Central memory CD8-positive, alpha-beta T cell (primary cell): ENCODE results near the gene CXCL12.

Experiments
- ATAC-seq: fragments of 150-1000 bp; cut with Tn5 transposase; replicated peaks from 2 replicates; pipeline ENCODE4 v1.10.0; 2022; ENCODE audit warnings: mild to moderate bottlenecking, moderate FRiP score, moderate number of reproducible peaks; ENCODE audit not compliant: poor library complexity, severe bottlenecking; ENCODE audit errors: extremely low read depth
- DNase-seq, 2 donors: peaks; one replicate each; pipeline ENCODE4 v3.0.0; 2021; ENCODE audit warnings: low spot score in 2 of 2
- H3K27ac Mint-ChIP-seq: one replicate; pipeline ENCODE4 v1.8.0; 2022; ENCODE audit warnings: low read depth, mild to moderate bottlenecking, moderate library complexity, mixed read lengths
- H3K27me3 Mint-ChIP-seq: one replicate; pipeline ENCODE4 v1.8.0; 2022; ENCODE audit warnings: mixed read lengths
- H3K36me3 Mint-ChIP-seq: one replicate; pipeline ENCODE4 v1.8.0; 2022; ENCODE audit warnings: mild to moderate bottlenecking, moderate library complexity, mixed read lengths; ENCODE audit not compliant: insufficient read depth
- H3K4me1 Mint-ChIP-seq: one replicate; pipeline ENCODE4 v1.8.0; 2022; ENCODE audit warnings: mixed read lengths
- H3K4me3 Mint-ChIP-seq: one replicate; pipeline ENCODE4 v1.8.0; 2022; ENCODE audit warnings: mild to moderate bottlenecking, moderate library complexity, mixed read lengths
- H3K9me3 Mint-ChIP-seq: one replicate; pipeline ENCODE4 v1.8.0; 2022; ENCODE audit warnings: mixed read lengths

CXCL12 gene

DNA sequence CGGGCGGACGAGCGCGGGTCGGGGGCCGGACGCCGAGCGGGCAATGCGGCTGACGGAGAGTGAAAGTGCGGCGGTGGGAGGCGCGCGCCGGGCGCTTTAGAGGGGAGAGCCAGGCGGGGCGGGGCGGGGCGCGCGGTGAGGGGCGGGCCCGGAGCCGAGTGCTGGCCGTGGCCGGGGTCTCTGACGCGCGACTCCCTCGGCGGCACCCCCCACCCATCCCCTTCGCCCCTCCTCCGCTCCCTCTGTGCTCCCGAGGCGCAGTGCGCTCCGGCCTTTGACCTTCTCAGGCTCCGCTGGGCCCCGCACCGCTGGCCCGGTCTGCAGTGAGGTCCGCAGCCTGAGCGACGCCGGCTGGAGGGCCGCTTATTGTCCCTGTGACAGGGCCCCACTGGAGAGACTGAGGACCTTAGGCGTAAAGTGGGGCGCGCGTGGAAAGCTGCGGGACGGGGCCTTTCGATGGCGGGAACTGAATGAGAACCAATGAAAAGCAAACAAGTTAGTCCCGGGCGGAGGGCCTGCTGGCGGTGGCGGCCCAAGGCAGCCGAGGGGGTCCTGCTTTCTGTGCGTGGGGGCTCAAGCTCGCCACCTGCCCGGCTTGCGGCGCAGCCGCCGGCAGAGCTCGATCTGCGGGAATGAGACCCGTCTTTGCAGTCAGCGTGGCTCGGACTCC lies at the start of gene CXCL12:
Gene CXCL12, minus strand, starts transcription at position 72 of the 670 bp plus-strand sequence. CDS start 92 bp downstream, outside the sequence.
- DNase-seq (no peak), ATAC-seq (no peak)
- peaks cover 46% of the 10 kb centered on the region for H3K27me3 Mint-ChIP-seq
- H3K27ac Mint-ChIP-seq = no peak within 1 kb of the TSS
- peaks cover 2% of the 10 kb centered on the region for H3K36me3 Mint-ChIP-seq
- no peaks in the 10 kb centered on the region for H3K9me3 Mint-ChIP-seq
- no peak within 1 kb of the TSS for H3K4me3 Mint-ChIP-seq
- H3K4me1 Mint-ChIP-seq = peaks cover 5% of the 10 kb centered on the region

DNA sequence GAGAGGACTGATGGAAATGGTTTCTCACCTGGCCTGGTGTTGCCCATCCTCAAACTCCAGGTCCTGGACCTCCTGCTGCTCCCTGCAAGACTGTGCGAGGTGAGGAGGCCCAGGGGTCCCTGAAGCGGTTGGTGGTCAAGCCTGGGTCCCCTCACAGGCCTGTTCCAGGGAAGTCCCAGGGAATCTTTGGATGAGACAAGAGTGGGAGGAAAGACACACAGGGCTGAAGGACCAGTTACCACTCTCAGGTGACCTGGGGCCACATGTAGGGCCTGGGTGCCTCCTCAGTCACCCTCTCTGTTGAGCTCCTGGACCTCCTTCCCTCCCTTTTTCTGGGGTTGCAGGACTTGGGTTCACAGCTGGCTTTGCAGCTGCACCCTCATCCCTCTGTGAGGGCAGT lies 42.6 kb upstream of the CXCL12 start:
- Mint-ChIP-seq H3K27ac (no peak overlapping the region), H3K4me3 (no peak overlapping the region), H3K27me3 (no peaks in the 10 kb centered on the region), H3K4me1 (no peaks in the 10 kb centered on the region), H3K36me3 (no peaks in the 10 kb centered on the region), H3K9me3 (no peaks in the 10 kb centered on the region)
- DNase-seq (no peak), ATAC-seq (no peak)

GRCh38 chr10:44427037-44427436 lies 42.1 kb upstream of the CXCL12 start:
- no peaks in the 10 kb centered on the region for H3K4me1 Mint-ChIP-seq
- DNase-seq (no peak), ATAC-seq (no peak)
- H3K27ac Mint-ChIP-seq = no peak overlapping the region
- no peaks in the 10 kb centered on the region for H3K36me3 Mint-ChIP-seq
- no peaks in the 10 kb centered on the region for H3K9me3 Mint-ChIP-seq
- no peaks in the 10 kb centered on the region for H3K27me3 Mint-ChIP-seq
- no peak overlapping the region for H3K4me3 Mint-ChIP-seq

- Mint-ChIP-seq H3K27me3 (no peaks in the 10 kb centered on the region), H3K9me3 (no peaks in the 10 kb centered on the region)
Measured at GRCh38 chr10:44426247-44427034, 41.5 kb upstream of the CXCL12 start.

DNA sequence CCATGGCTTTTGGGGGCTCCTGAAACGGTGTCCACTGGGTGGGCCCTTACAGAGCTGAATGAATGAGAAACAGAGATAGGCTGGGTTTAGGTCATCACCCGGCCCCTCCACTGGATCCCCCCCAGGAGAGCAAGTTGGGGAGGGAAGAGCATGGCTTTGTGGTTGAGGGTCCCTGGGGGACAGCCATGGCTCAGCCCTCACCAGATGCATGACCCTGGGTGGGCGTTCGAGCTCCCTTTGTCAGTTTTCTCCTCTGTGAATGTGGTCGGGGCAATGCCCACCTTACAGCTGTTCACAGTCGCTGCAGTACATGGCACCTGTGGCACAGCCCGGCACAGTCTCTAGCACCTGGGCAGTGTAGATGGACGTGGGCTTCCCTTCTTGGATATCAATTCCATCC lies 40.6 kb upstream of the CXCL12 start:
- no peaks in the 10 kb centered on the region for H3K4me1 Mint-ChIP-seq
- ATAC-seq = no peak
- no peak overlapping the region for H3K4me3 Mint-ChIP-seq
- H3K36me3 Mint-ChIP-seq = no peaks in the 10 kb centered on the region
- H3K27ac Mint-ChIP-seq = no peak overlapping the region
- H3K9me3 Mint-ChIP-seq = no peaks in the 10 kb centered on the region
- no peak for DNase-seq
- no peaks in the 10 kb centered on the region for H3K27me3 Mint-ChIP-seq

More at GRCh38 chr10:44426247-44427034, 41.5 kb upstream of the CXCL12 start:
- Mint-ChIP-seq H3K36me3 (no peaks in the 10 kb centered on the region), H3K4me1 (no peaks in the 10 kb centered on the region), H3K4me3 (no peak overlapping the region), H3K27ac (no peak overlapping the region)
- DNase-seq = no peak
- no peak for ATAC-seq

- H3K27me3 Mint-ChIP-seq = no peaks in the 10 kb centered on the region
- H3K9me3 Mint-ChIP-seq = no peaks in the 10 kb centered on the region
- no peak for DNase-seq
- no peaks in the 10 kb centered on the region for H3K36me3 Mint-ChIP-seq
- ATAC-seq = no peak
- no peaks in the 10 kb centered on the region for H3K4me1 Mint-ChIP-seq
- H3K27ac Mint-ChIP-seq = no peak overlapping the region
- H3K4me3 Mint-ChIP-seq = no peak overlapping the region
Measured at GRCh38 chr10:44424957-44425356, 40.1 kb upstream of the CXCL12 start.

DNA sequence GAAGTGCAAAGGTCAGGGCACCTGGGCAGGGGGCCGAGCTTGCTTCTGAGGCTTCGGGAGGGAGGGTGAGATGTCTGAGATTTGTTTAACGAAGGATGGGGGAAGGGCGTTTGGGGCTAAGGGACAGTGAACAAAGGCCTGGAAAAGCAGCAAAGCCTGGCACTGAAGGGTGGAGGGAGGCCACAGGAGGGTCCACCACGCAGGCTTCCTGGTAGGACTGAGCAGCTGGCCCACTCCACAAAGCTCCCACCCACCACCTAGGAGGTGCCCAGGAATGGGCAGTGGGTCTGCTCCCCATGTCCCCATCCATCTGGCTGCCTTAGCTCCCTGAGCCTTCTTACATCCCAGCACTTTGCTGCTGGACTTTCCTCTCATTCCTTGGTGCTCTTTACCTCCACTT lies 39.4 kb upstream of the CXCL12 start:
- Mint-ChIP-seq H3K9me3 (no peaks in the 10 kb centered on the region), H3K27me3 (no peaks in the 10 kb centered on the region), H3K36me3 (no peaks in the 10 kb centered on the region), H3K27ac (no peak overlapping the region), H3K4me1 (no peaks in the 10 kb centered on the region), H3K4me3 (no peak overlapping the region)
- DNase-seq (no peak), ATAC-seq (no peak)

DNA sequence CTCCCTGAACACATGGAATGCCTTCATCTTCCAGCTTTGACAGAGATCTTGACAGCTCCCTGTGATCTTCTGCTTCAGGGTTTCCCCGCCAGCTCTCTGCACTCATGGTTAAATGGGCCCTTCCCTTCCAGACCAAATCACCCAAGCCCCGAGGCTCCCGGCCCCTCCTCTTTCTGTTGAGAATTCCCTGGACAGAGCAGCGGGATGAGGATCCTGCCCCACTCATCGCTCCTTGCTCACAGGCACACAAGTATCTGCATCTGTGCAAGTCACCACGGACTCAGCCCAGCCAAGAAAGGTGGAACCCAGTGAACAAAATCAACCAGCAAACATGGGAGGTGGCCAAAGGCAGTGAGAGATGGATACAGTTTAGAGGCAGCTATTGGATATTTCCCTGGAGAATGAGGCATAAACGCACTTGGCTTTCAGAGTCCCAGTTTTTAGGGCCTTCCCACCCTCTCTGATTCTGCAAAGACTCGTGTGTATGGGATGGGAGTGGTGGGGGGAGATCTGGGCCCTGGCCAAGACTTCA lies 37.7 kb upstream of the CXCL12 start:
- DNase-seq (no peak), ATAC-seq (no peak)
- no peaks in the 10 kb centered on the region for H3K4me1 Mint-ChIP-seq
- H3K4me3 Mint-ChIP-seq = no peak overlapping the region
- H3K27ac Mint-ChIP-seq = no peak overlapping the region
- no peaks in the 10 kb centered on the region for H3K9me3 Mint-ChIP-seq
- H3K36me3 Mint-ChIP-seq = no peaks in the 10 kb centered on the region
- peaks cover 11% of the 10 kb centered on the region for H3K27me3 Mint-ChIP-seq

DNA sequence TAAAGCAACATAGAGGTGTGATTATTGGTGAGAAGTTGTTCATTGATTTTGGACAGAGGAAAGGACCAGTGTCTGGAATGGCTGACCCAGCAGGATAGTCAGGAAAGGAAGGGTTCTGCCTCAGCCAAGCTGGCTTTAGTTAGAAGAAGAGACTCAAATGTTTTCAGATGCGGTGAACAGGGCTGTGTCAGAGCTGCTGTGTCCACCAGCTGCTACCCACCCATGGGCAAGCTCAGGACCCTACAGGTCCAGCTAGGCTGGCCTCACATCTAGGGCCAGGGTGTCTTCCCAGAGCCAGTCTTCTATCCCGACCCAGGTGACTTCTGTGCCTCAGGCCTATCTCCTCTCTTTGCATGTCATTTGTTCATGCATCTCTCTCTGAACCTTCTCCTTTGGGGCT lies 37.3 kb upstream of the CXCL12 start:
- Mint-ChIP-seq H3K27me3 (peaks cover 16% of the 10 kb centered on the region), H3K4me1 (no peaks in the 10 kb centered on the region), H3K27ac (no peak overlapping the region), H3K9me3 (peaks cover 4% of the 10 kb centered on the region), H3K36me3 (no peaks in the 10 kb centered on the region), H3K4me3 (no peak overlapping the region)
- ATAC-seq (no peak), DNase-seq (no peak)

GRCh38 chr10:44419790-44420549 lies 35.1 kb upstream of the CXCL12 start:
- peaks cover 5% of the 10 kb centered on the region for H3K9me3 Mint-ChIP-seq
- peaks cover 37% of the 10 kb centered on the region for H3K27me3 Mint-ChIP-seq
- no peak overlapping the region for H3K27ac Mint-ChIP-seq
- no peaks in the 10 kb centered on the region for H3K36me3 Mint-ChIP-seq
- ATAC-seq = no peak
- no peak for DNase-seq
- H3K4me1 Mint-ChIP-seq = no peaks in the 10 kb centered on the region
- H3K4me3 Mint-ChIP-seq = no peak overlapping the region

- Mint-ChIP-seq H3K4me1 (no peaks in the 10 kb centered on the region), H3K36me3 (no peaks in the 10 kb centered on the region), H3K27me3 (peaks cover 41% of the 10 kb centered on the region), H3K27ac (no peak overlapping the region), H3K9me3 (peaks cover 5% of the 10 kb centered on the region), H3K4me3 (no peak overlapping the region)
- no peak for ATAC-seq
- DNase-seq = no peak
Measured at GRCh38 chr10:44418637-44419036, 33.7 kb upstream of the CXCL12 start.

- H3K9me3 Mint-ChIP-seq = peaks cover 5% of the 10 kb centered on the region
- no peak overlapping the region for H3K27ac Mint-ChIP-seq
- ATAC-seq (no peak), DNase-seq (no peak)
- no peak overlapping the region for H3K4me3 Mint-ChIP-seq
- no peaks in the 10 kb centered on the region for H3K4me1 Mint-ChIP-seq
- no peaks in the 10 kb centered on the region for H3K36me3 Mint-ChIP-seq
- peaks cover 50% of the 10 kb centered on the region for H3K27me3 Mint-ChIP-seq
Measured at GRCh38 chr10:44417761-44418160, 32.9 kb upstream of the CXCL12 start.
